Skin epidermis (tissue), 12 donors: ENCODE data around the gene ANXA4.
"Not testable (repeated sequence)": the region's sequence is repeated elsewhere in the genome, so short reads cannot be mapped to it uniquely, and the experiment has no call there.

Experiments
- H3K27ac ChIP-seq, 21 experiments: fragments of 200-600 bp; sonication (generic) in 11 of 21; one replicate each; pipeline ENCODE4 v1.5.0; 2020; ENCODE audit warnings: mild to moderate bottlenecking in 3 of 21, inconsistent platforms in 2 of 21, moderate library complexity in 2 of 21
- H3K4me3 ChIP-seq, 7 experiments: fragments of 200-600 bp; sonication (generic) in 2 of 7; one replicate each; pipeline ENCODE4 v1.5.0; 2020; ENCODE audit warnings: inconsistent platforms in 2 of 7, mild to moderate bottlenecking in 2 of 7, moderate library complexity in 1 of 7

The ANXA4 gene

GRCh38 chr2:69741575-69742321, at the start of gene ANXA4:
TSS of gene ANXA4 (plus strand) at chr2:69742134. CDS start at chr2:69781566, 39,432 bp downstream.
- H3K27ac ChIP-seq, result peak within 1 kb of the TSS; percentile 91 to 100 (median 98)
- peak within 1 kb of the TSS; percentile 71 to 98 (median 76) for H3K4me3 ChIP-seq

GRCh38 chr2:69692424-69692823, 49.5 kb upstream of the ANXA4 start:
- no peak overlapping the region for H3K4me3 ChIP-seq
- H3K27ac ChIP-seq, result peak overlapping the region in 4 of 21 experiments; percentile 43 to 85 (median 80)

GRCh38 chr2:69693059-69693774, 48.7 kb upstream of the ANXA4 start:
- Histone ChIP-seq H3K4me3 (no peak overlapping the region), H3K27ac (peak overlapping the region in 7 of 21 experiments; percentile 15 to 85 (median 65))

- H3K4me3 ChIP-seq, result no peak overlapping the region
- peak overlapping the region in 7 of 21 experiments; percentile 15 to 85 (median 65) for H3K27ac ChIP-seq
Measured at GRCh38 chr2:69693775-69694450, 48.0 kb upstream of the ANXA4 start.

GRCh38 chr2:69694894-69695849, 46.8 kb upstream of the ANXA4 start:
- H3K4me3 ChIP-seq, result no peak overlapping the region
- peak overlapping the region in 5 of 21 experiments; percentile 10 to 85 (median 27) for H3K27ac ChIP-seq

- Histone ChIP-seq H3K4me3 (no peak overlapping the region), H3K27ac (peak overlapping the region in 1 of 21 experiments; percentile 35)
Measured at GRCh38 chr2:69695850-69696216, 46.1 kb upstream of the ANXA4 start.

GRCh38 chr2:69700381-69700780, 41.6 kb upstream of the ANXA4 start:
- Histone ChIP-seq H3K4me3 (no peak overlapping the region), H3K27ac (no peak overlapping the region)

- H3K27ac ChIP-seq, result no peak overlapping the region
- no peak overlapping the region for H3K4me3 ChIP-seq
Measured at GRCh38 chr2:69701100-69701945, 40.6 kb upstream of the ANXA4 start.

GRCh38 chr2:69703189-69703588, 38.7 kb upstream of the ANXA4 start:
- H3K4me3 ChIP-seq, result no peak overlapping the region
- peak overlapping the region in 1 of 21 experiments; percentile 11 for H3K27ac ChIP-seq

GRCh38 chr2:69704446-69704845, 37.5 kb upstream of the ANXA4 start:
- peak overlapping the region in 9 of 21 experiments; percentile 18 to 73 (median 50) for H3K27ac ChIP-seq
- H3K4me3 ChIP-seq, result no peak overlapping the region

GRCh38 chr2:69709290-69709689, 32.6 kb upstream of the ANXA4 start:
- no peak overlapping the region for H3K4me3 ChIP-seq
- no peak overlapping the region for H3K27ac ChIP-seq

GRCh38 chr2:69711971-69712370, 30.0 kb upstream of the ANXA4 start:
- H3K27ac ChIP-seq, result no peak overlapping the region
- no peak overlapping the region for H3K4me3 ChIP-seq

GRCh38 chr2:69714024-69714423, 27.9 kb upstream of the ANXA4 start:
- H3K4me3 ChIP-seq, result no peak overlapping the region
- no peak overlapping the region for H3K27ac ChIP-seq

- H3K4me3 ChIP-seq, H3K27ac ChIP-seq: not testable (repeated sequence)
Measured at GRCh38 chr2:69714539-69715220, 27.3 kb upstream of the ANXA4 start.

- Histone ChIP-seq H3K27ac (peak overlapping the region in 2 of 21 experiments; percentile 0 to 6), H3K4me3 (no peak overlapping the region)
Measured at GRCh38 chr2:69715964-69716363, 26.0 kb upstream of the ANXA4 start.

- Histone ChIP-seq H3K4me3 (no peak overlapping the region), H3K27ac (peak overlapping the region in 1 of 21 experiments; percentile 25)
Measured at GRCh38 chr2:69716555-69717120, 25.3 kb upstream of the ANXA4 start.

GRCh38 chr2:69717186-69717585, 24.7 kb upstream of the ANXA4 start:
- peak overlapping the region in 1 of 21 experiments; percentile 17 for H3K27ac ChIP-seq
- no peak overlapping the region for H3K4me3 ChIP-seq
